Prostate gland (tissue), 2 donors: ENCODE measurements around the gene CCT7. TPM values are rescaled to one million over a fixed set of nuclear protein-coding genes. Genes with fewer than 3 reads are reported as not detected.
A peak's percentile ranks its signal among the peaks of the same experiment; 100 is the strongest.
"Not testable (repeated sequence)": the region's sequence is repeated elsewhere in the genome, so short reads cannot be mapped to it uniquely, and the experiment has no call there.

ENCODE experiments used
- DNase-seq: peaks from one replicate; pipeline ENCODE4 v3.0.0-alpha.2; 2019; ENCODE audit warnings: low spot score
- H3K27ac ChIP-seq, 2 donors: fragments of 200-600 bp; sonication (generic); 2 replicates each; pipeline ENCODE4 v1.5.1; 2017 to 2019
- H3K27me3 ChIP-seq: fragments of 200-600 bp; sonication (generic); replicated peaks from 2 replicates; pipeline ENCODE4 v1.5.1; 2019; ENCODE audit not compliant: insufficient read depth
- H3K36me3 ChIP-seq, 2 donors: fragments of 200-600 bp; sonication (generic); 1 replicate in 1 of 2; 2 replicates in 1 of 2; pipeline versions ENCODE4 v1.5.1 to v1.8.1; 2017 to 2019
- H3K4me1 ChIP-seq: fragments of 200-600 bp; sonication (generic); replicated peaks from 2 replicates; pipeline ENCODE4 v1.5.1; 2019
- H3K4me3 ChIP-seq, 2 donors: fragments of 200-600 bp; sonication (generic); 2 replicates each; pipeline ENCODE4 v1.5.1; 2017 to 2019
- H3K9me3 ChIP-seq: fragments of 200-600 bp; sonication (generic); 2 replicates; pipeline ENCODE4 v1.5.1; 2017
- CTCF ChIP-seq, 4 experiments: fragments of 200-600 bp in 2 of 4; fragments of 450-650 bp in 2 of 4; sonication (generic) in 2 of 4; IDR thresholded peaks; 1 replicate in 3 of 4; 2 replicates in 1 of 4; pipeline ENCODE4 v1.5.1; 2016 to 2019; ENCODE audit warnings: antibody characterized with exemption in 4 of 4, mild to moderate bottlenecking in 2 of 4, moderate library complexity in 2 of 4
- POLR2A ChIP-seq: fragments of 450-650 bp; IDR thresholded peaks from one replicate; pipeline ENCODE4 v1.6.1; 2016; ENCODE audit warnings: antibody characterized with exemption, mild to moderate bottlenecking
- POLR2AphosphoS5 ChIP-seq: sonication (generic); formaldehyde crosslinking; IDR thresholded peaks from one replicate; pipeline ENCODE4 v1.6.1; 2017; ENCODE audit warnings: antibody characterized with exemption
- WGBS: methylation state at CpG from one replicate; pipeline ENCODE4 v1.1.5; 2018; 5-methylcytosine and 5-hydroxymethylcytosine counted together
- intact Hi-C: fragments of 100-400 bp; cut with DNase I; formaldehyde crosslinking; loops from one replicate; pipeline ENCODE4 v1.14.2; 2022
- total RNA-seq, 2 donors: library from RNA; depleted of rRNA; stranded (reverse); fragments of >200 nt; gene quantifications; one replicate each; pipeline ENCODE4 v1.1.0, GENCODE V29; 2016

The CCT7 gene
- total RNA-seq, 2 donors from 2014 or later = 206 to 242 TPM

DNA sequence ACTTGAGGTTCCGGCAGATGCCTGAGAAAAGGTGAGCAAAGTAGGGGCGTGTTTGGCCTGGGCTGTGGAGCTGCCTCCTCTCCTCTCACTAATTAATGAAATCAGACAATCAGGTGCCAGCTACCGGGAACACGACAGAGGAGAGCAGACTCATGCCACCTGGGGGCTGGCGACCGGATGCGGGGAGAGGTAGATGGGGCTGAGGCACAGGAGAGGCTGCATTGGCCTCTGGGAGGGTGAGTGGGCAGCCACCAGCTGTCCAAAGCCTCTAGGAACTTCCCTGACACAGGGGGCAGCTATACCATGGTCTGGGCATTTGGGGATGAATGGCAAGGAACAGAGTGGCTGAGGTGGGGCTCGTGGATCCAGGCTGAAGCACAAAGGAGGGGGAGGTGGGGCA, 25.2 kb downstream of the CCT7 start:
- Histone ChIP-seq H3K4me3 (no peak overlapping the region), H3K36me3 (no peaks in the 10 kb centered on the region), H3K27me3 (no peaks in the 10 kb centered on the region), H3K4me1 (peaks cover 7% of the 10 kb centered on the region), H3K27ac (no peak overlapping the region), H3K9me3 (no peaks in the 10 kb centered on the region)
- no peak for DNase-seq
- no peak for TF ChIP-seq POLR2AphosphoS5
- TF ChIP-seq POLR2A = no peak
- TF ChIP-seq CTCF (IDR thresholded peaks at IDR 0.05) = no peak
- WGBS = 95% methylated on average over 8 of the region's 8 CpGs
- intact Hi-C loops = no loop called here

- no peak for DNase-seq
- no peaks in the 10 kb centered on the region for H3K27me3 ChIP-seq
- no peak overlapping the region for H3K27ac ChIP-seq
- peaks cover 3% of the 10 kb centered on the region for H3K4me1 ChIP-seq
- no peak for TF ChIP-seq CTCF (IDR thresholded peaks at IDR 0.05)
- no peak for TF ChIP-seq POLR2A
- TF ChIP-seq POLR2AphosphoS5 = no peak
- H3K36me3 ChIP-seq = no peaks in the 10 kb centered on the region
- H3K9me3 ChIP-seq = no peaks in the 10 kb centered on the region
- intact Hi-C loops = no loop called here
- no peak overlapping the region for H3K4me3 ChIP-seq
- 87% methylated on average over 4 of the region's 4 CpGs for WGBS
Observed at GRCh38 chr2:73259704-73260337, 25.7 kb downstream of the CCT7 start.

GRCh38 chr2:73260338-73260984, 26.4 kb downstream of the CCT7 start:
- intact Hi-C loops = no loop called here
- Histone ChIP-seq H3K9me3 (no peaks in the 10 kb centered on the region), H3K4me1 (no peaks in the 10 kb centered on the region), H3K4me3 (no peak overlapping the region), H3K27me3 (no peaks in the 10 kb centered on the region), H3K27ac (no peak overlapping the region), H3K36me3 (no peaks in the 10 kb centered on the region)
- TF ChIP-seq POLR2AphosphoS5 (no peak), CTCF (IDR thresholded peaks at IDR 0.05) (peak in 1 of 4 experiments; percentile 44), POLR2A (no peak)
- 39% methylated on average over 17 of the region's 17 CpGs for WGBS
- DNase-seq = peak; percentile 34

DNA sequence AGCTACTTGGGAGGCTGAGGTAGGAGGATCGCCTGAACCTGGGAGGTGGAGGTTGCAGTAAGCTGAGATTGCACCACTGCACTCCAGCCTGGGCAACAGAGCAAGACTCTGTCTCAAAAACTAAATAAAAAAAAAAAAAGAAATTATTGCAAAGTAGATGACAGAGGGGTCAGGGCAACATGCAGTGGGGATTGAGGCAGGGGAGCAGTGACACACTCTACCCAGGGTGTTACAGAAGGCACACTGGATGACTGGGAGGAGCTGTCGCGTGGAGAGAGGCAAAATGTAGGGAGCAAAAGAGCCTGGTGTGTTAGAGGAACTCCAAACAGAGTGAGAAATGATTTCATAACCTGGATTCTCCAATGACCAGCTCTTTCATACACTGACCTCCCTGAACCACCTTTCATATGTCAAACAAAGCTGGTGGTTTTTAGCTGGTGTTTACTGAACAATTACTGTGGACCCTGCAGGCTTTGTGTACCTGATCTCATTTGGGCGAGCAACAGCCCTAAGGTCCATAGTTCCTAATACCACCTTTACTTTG, 28.1 kb downstream of the CCT7 start:
- no peaks in the 10 kb centered on the region for H3K9me3 ChIP-seq
- H3K4me3 ChIP-seq = no peak overlapping the region
- no peak for DNase-seq
- TF ChIP-seq POLR2AphosphoS5 (no peak), CTCF (IDR thresholded peaks at IDR 0.05) (no peak), POLR2A (no peak)
- H3K4me1 ChIP-seq = no peaks in the 10 kb centered on the region
- no peak overlapping the region for H3K27ac ChIP-seq
- no peaks in the 10 kb centered on the region for H3K27me3 ChIP-seq
- intact Hi-C loops = no loop called here
- H3K36me3 ChIP-seq = no peaks in the 10 kb centered on the region
- 94% methylated on average over 4 of the region's 4 CpGs for WGBS

DNA sequence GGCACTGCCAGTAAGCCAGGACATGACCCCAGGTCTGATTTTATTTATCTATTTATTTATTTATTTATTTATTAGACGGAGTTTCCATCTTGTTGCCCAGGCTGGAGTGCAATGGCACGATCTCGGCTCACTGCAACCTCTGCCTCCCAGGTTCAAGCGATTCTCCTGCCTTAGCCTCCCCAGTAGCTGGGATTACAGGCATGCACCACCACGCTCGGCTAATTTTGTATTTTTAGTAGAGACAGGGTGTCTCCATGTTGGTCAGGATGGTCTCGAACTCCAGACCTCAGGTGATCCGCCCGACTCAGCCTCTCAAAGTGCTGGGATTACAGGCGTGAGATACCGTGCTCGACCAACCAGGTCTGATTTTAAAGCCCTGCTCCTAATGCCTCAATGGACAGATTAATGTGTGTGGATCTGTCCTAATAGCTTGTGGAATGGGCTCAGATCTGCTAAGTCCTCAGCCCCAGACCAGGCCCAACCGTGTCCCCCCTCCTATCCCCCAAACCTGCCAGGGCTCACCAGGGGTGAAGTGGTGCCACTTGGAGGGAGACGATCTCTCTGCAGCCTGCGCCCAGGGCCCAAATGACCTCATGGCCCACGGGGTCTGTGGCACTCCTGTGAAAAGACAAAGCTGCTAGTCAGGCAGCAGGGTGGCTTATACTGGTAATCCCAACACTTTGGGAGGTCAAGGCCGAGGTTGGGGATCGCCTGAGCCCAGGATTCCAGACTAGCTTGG, 28.8 kb downstream of the CCT7 start:
- H3K36me3 ChIP-seq, H3K4me1 ChIP-seq, DNase-seq, H3K4me3 ChIP-seq, H3K27me3 ChIP-seq, H3K9me3 ChIP-seq, H3K27ac ChIP-seq, intact Hi-C loops: not testable (repeated sequence)
- 94% methylated on average over 18 of the region's 18 CpGs for WGBS
